Keratinocyte (primary cell): Measurements from ENCODE around the gene SMARCA2. TPM values are rescaled to one million over a fixed set of nuclear protein-coding genes. Genes with fewer than 3 reads are reported as not detected.

ENCODE experiments used
- DNase-seq: peaks from one replicate; pipeline ENCODE4 v3.0.0-alpha.2; 2011; ENCODE audit warnings: low read depth, missing footprints, low spot score
- FAIRE-seq: peaks from 2 replicates; lab custom pipeline; 2011; peaks lifted over from hg19 to GRCh38; lab: Jason Lieb, UNC
- H2AFZ ChIP-seq: 2 replicates; pipeline ENCODE4 v1.6.0; 2012; ENCODE audit warnings: low read length, control low read depth, inconsistent platforms; ENCODE audit not compliant: control insufficient read depth
- H3K27ac ChIP-seq: 2 replicates; pipeline ENCODE4 v1.5.1; 2011; ENCODE audit warnings: low read length; ENCODE audit not compliant: control insufficient read depth, insufficient read depth
- H3K27me3 ChIP-seq: 3 replicates; pipeline ENCODE4 v1.6.0; 2011; ENCODE audit warnings: low read length; ENCODE audit not compliant: control insufficient read depth, insufficient read depth; ENCODE audit errors: extremely low read depth
- H3K36me3 ChIP-seq, 2 experiments: 2 replicates in 1 of 2; 3 replicates in 1 of 2; pipeline ENCODE4 v1.5.1; 2011; ENCODE audit warnings: low read length in 2 of 2, mild to moderate bottlenecking in 1 of 2; ENCODE audit not compliant: control insufficient read depth in 2 of 2, insufficient read depth in 2 of 2; ENCODE audit errors: extremely low read depth in 1 of 2
- H3K4me1 ChIP-seq: 3 replicates; pipeline ENCODE4 v1.5.1; 2011; ENCODE audit warnings: low read length; ENCODE audit not compliant: control insufficient read depth, insufficient read depth; ENCODE audit errors: extremely low read depth
- H3K4me2 ChIP-seq: 3 replicates; pipeline ENCODE4 v1.6.0; 2011; ENCODE audit warnings: low read depth, low read length; ENCODE audit not compliant: control insufficient read depth, insufficient read depth; ENCODE audit errors: extremely low read depth
- H3K4me3 ChIP-seq, 3 experiments: fragments of 200-600 bp in 1 of 3; sonication (generic) in 1 of 3; 2 replicates in 2 of 3; 3 replicates in 1 of 3; pipeline ENCODE4 v1.5.1; 2011 to 2016; ENCODE audit warnings: low read length in 3 of 3, mild to moderate bottlenecking in 3 of 3, control low read depth in 2 of 3, inconsistent platforms in 1 of 3, low read depth in 1 of 3, mixed read lengths in 1 of 3, mixed run types in 1 of 3, moderate library complexity in 1 of 3; ENCODE audit not compliant: control insufficient read depth in 2 of 3, insufficient read depth in 2 of 3; ENCODE audit errors: extremely low read depth in 1 of 3
- H3K79me2 ChIP-seq: 2 replicates; pipeline ENCODE4 v1.6.0; 2012; ENCODE audit warnings: low read length; ENCODE audit not compliant: control insufficient read depth, insufficient read depth
- H3K9ac ChIP-seq: 3 replicates; pipeline ENCODE4 v1.6.0; 2011; ENCODE audit warnings: low read length; ENCODE audit not compliant: control insufficient read depth, insufficient read depth; ENCODE audit errors: extremely low read depth
- H3K9me1 ChIP-seq: 3 replicates; pipeline ENCODE4 v1.6.0; 2011; ENCODE audit warnings: low read length; ENCODE audit not compliant: control insufficient read depth, insufficient read depth; ENCODE audit errors: extremely low read depth
- H3K9me3 ChIP-seq: 2 replicates; pipeline ENCODE4 v1.5.1; 2012; ENCODE audit warnings: low read depth, low read length; ENCODE audit not compliant: control insufficient read depth
- H4K20me1 ChIP-seq: 3 replicates; pipeline ENCODE4 v1.6.0; 2011; ENCODE audit warnings: low read length; ENCODE audit not compliant: control insufficient read depth, insufficient read depth; ENCODE audit errors: extremely low read depth
- CTCF ChIP-seq, 3 experiments: IDR thresholded peaks in 1 of 3; conservative IDR thresholded peaks in 1 of 3; optimal IDR thresholded peaks in 1 of 3; 2 replicates in 2 of 3; 3 replicates in 1 of 3; pipeline versions ENCODE3 to v1.5.1; 2011; ENCODE audit warnings: low read length in 3 of 3, mild to moderate bottlenecking in 3 of 3, moderate library complexity in 2 of 3, control low read depth in 1 of 3, inconsistent platforms in 1 of 3; ENCODE audit not compliant: insufficient read depth in 2 of 3; ENCODE audit errors: extremely low read depth in 1 of 3
- EZH2 ChIP-seq: IDR thresholded peaks from one replicate; pipeline ENCODE4 v1.6.1; 2012; ENCODE audit warnings: inconsistent platforms, mild to moderate bottlenecking, low read length, moderate library complexity
- dilution Hi-C: fragments of 300-500 bp; cut with MboI; formaldehyde crosslinking; loops from one replicate; pipeline ENCODE4 v1.7.0; 2020; ENCODE audit warnings: low sequenced_read_pairs; ENCODE audit not compliant: extremely low pct_ligation_motif_present
- polyA plus RNA-seq, 5 experiments: library from polyadenylated mRNA; depleted of rRNA in 3 of 5; stranded (reverse) in 3 of 5; stranded (forward) in 1 of 5; unstranded in 1 of 5; fragments of >200 nt; gene quantifications; 1 replicate in 1 of 5; 2 replicates in 3 of 5; 3 replicates in 1 of 5; pipeline versions ENCODE4 v1.2.1 to v1.2.3, GENCODE V29; 2011 to 2012; ENCODE audit warnings: missing spikeins in 2 of 5, low read depth in 1 of 5, low replicate concordance in 1 of 5

The SMARCA2 gene
- polyA plus RNA-seq, 1 donor (not counting 4 experiments of a cell fraction or from before 2014, with no cell fraction given) = 39.0 TPM

- Histone ChIP-seq H3K27me3 (no peaks in the 10 kb centered on the region), H3K27ac (no peak overlapping the region), H3K9me3 (no peaks in the 10 kb centered on the region), H3K79me2 (no peaks in the 10 kb centered on the region), H3K4me1 (no peaks in the 10 kb centered on the region), H2AFZ (no peak overlapping the region), H3K9ac (no peak overlapping the region), H3K9me1 (no peaks in the 10 kb centered on the region), H3K4me2 (no peak overlapping the region), H3K36me3 (no peaks in the 10 kb centered on the region), H3K4me3 (no peak overlapping the region), H4K20me1 (no peaks in the 10 kb centered on the region)
- dilution Hi-C loops = no loop called here
- no peak for TF ChIP-seq CTCF (optimal IDR thresholded peaks at IDR 0.05 in 1 of 3, IDR thresholded peaks at IDR 0.05 in 1 of 3, conservative IDR thresholded peaks at IDR 0.05 in 1 of 3; ENCODE audit: extremely low read depth in 1 of 3, insufficient read depth in 2 of 3, low read length in 3 of 3)
- no peak for TF ChIP-seq EZH2
- DNase-seq (no peak), FAIRE-seq (no peak)
Observed at GRCh38 chr9:2198956-2199635, 183.9 kb downstream of the SMARCA2 start.

- dilution Hi-C loops = no loop called here
- Histone ChIP-seq H3K9me1 (no peaks in the 10 kb centered on the region), H4K20me1 (no peaks in the 10 kb centered on the region), H3K27ac (no peak overlapping the region), H3K9me3 (no peaks in the 10 kb centered on the region), H3K4me3 (no peak overlapping the region), H3K79me2 (no peaks in the 10 kb centered on the region), H3K27me3 (no peaks in the 10 kb centered on the region), H3K9ac (no peak overlapping the region), H3K4me1 (no peaks in the 10 kb centered on the region), H3K36me3 (no peaks in the 10 kb centered on the region), H3K4me2 (no peak overlapping the region), H2AFZ (no peak overlapping the region)
- FAIRE-seq (no peak), DNase-seq (no peak)
- TF ChIP-seq CTCF (optimal IDR thresholded peaks at IDR 0.05 in 1 of 3, IDR thresholded peaks at IDR 0.05 in 1 of 3, conservative IDR thresholded peaks at IDR 0.05 in 1 of 3; ENCODE audit: extremely low read depth in 1 of 3, insufficient read depth in 2 of 3, low read length in 3 of 3) (no peak), EZH2 (no peak)
Observed at GRCh38 chr9:2199999-2200796, 185.1 kb downstream of the SMARCA2 start.
